Measurements from ENCODE around the gene NMNAT1.

DNA sequence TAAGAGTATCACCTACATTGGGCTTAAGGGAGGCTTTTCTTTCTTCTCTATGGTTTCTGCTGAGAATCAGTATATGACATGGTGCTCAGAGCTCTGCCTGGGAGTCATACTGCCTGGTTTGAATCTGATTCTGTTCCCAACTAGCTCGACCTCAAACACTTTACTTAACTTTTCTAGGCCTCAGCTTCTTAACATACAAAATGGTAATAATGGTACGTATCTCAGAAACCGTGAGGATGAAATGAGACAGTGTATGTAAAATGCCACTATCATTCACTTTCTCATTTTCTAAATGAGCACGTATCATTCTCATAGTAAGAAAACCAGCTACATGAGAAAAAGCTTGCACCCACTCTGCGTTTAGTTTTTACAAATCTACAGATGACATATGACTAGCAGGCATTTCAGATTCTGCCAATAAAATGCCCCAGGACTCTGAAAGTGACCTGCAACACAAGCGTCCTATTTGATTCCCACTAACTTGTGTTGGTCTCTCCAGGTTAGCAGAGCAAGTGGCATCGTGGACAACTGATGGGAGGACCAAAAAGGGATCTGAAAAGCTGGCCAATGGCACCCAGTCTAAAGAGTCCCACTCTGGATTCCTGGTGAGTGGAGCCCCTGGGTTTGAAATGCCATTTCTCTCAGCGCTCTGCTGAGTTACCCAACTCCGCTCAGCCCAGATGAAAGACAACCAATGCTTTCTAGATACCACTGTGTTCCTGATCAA lies 39.3 kb upstream of the NMNAT1 start:
- TF ChIP-seq, protein P1, sequence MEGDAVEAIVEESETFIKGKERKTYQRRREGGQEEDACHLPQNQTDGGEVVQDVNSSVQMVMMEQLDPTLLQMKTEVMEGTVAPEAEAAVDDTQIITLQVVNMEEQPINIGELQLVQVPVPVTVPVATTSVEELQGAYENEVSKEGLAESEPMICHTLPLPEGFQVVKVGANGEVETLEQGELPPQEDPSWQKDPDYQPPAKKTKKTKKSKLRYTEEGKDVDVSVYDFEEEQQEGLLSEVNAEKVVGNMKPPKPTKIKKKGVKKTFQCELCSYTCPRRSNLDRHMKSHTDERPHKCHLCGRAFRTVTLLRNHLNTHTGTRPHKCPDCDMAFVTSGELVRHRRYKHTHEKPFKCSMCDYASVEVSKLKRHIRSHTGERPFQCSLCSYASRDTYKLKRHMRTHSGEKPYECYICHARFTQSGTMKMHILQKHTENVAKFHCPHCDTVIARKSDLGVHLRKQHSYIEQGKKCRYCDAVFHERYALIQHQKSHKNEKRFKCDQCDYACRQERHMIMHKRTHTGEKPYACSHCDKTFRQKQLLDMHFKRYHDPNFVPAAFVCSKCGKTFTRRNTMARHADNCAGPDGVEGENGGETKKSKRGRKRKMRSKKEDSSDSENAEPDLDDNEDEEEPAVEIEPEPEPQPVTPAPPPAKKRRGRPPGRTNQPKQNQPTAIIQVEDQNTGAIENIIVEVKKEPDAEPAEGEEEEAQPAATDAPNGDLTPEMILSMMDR (IDR thresholded peaks at IDR 0.05; ENCODE audit: low read depth, low read length, poor library complexity, severe bottlenecking): no peak
- no peak for TF ChIP-seq EZH2phosphoT487 (IDR thresholded peaks at IDR 0.05; ENCODE audit: borderline replicate concordance, low read length)
